ENCODE results near the gene PHF11. TPM values are rescaled to one million over a fixed set of nuclear protein-coding genes. Genes with fewer than 3 reads are reported as not detected.
A peak's percentile ranks its signal among the peaks of the same experiment; 100 is the strongest.
"Not testable (repeated sequence)": the region's sequence is repeated elsewhere in the genome, so short reads cannot be mapped to it uniquely, and the experiment has no call there.

Gene PHF11
- total RNA-seq = 4.7 TPM

DNA sequence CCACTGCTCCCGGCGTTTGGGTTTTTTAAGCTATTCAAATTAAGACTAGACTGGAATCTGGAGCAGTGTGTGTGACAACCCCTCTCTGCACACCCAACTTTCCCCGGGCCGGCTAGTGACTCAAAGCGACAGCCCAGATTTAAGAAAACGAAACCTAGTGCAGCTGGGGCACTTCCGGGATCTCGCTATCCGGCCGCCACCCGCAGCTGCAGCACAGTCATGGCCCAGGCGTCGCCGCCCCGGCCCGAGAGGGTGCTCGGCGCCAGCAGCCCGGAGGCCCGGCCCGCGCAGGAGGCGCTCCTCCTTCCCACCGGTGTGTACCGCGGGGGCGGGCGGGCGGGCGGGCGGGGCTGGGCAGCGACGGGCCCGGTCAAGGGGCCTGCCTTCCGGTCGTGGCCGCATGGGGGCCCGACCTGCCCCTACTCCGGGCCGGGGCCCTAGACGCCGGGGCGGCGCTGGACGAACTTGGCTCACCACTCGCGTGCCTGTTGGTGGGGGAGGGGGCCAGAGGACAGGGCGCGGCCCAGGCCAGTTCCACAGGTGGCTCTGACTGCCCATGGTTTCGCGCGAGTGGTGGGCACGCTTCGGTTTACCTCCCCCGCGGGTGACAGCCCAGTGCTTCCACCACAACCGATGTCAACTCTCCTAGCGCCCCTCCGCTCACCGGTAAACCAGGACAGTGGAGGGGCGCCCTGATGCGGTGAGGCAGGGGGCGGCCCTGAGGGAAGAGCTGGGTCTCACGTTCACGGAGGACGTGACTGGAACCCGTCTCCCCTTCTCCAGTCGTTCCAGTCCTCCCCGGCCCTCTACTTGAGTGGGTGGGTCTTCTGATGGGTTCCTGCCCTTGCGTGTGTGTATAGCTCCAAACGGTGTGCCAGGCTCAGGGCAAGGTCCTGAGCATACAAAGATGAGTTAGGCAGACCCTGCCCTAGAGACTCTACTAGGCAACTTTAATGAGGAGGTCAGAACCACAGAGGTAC, at the start of gene PHF11:
Gene PHF11 (plus strand): TSS at position 171 of the 980 bp plus-strand sequence. CDS start 49 bp downstream, at position 220.
- DNase-seq = peak; percentile 59

DNA sequence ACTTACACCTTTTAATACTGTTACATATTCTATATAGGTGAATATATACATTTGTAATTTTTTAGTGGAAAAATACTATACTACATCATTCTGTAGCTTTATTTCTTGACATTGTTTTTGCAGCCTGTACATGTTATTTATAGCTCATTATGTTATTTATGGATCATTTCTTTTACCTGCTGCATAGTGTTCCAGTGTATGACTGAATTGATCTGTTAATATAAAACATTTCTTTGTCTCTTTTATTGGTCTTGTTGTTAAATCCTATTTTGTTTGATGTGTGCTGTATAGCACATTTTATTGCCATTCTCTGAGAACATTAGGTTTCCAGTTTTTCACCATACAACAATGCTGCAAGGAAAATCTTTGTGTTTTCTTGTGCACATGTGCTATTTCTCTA, 49.3 kb upstream of the PHF11 start:
- no peak for DNase-seq

DNA sequence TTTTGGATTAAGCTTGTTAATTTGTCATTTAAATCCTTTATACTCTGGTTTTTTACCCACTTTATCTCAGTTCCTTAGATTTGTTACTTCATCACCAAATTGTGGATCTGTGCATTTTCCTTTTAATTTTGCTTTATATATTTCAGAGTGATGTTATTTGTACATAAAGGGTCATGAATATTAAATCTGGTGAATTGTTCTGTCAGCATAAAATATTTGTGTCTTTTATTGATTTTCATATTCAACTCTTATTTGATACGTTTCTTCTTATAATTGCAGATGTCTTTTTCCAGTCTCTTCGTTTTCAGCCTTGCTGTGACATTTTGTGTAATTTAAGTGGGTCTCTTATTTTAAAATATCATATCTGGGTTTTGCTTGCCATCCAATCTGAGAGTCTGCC, 47.0 kb upstream of the PHF11 start:
- DNase-seq = no peak

DNA sequence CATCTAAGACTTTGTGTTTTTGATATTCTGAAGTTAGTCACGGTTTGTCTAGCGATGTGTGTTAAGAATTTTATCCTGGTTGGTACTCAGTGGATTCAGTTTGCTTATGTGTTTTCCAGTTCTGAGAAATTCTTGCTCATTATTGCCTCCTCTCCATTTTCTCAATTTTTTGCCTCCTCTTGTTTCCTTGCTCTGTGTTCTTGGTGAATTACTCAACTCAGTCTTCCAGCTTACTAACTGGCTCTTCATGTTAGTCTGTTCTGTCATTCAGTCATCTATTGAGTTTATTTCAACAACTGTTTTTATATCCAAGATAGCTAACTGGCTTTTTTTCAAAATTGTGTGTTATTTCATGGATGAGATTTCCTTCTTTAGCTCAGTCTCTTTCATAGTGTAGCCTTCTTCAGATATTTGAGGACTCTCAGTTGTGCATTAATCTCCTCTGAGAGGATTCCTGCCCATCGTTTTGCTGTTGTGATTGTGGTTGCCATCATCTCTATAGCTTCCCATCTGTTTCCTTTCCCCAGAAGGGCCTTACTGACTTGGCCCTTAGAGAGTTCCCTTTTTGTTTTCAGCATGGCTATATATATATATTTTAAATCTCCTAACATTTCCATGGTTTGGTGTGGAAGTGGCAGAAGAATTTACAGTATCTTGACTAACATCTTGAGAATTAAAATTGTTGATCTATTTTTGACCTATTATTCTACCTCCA, 45.5 kb upstream of the PHF11 start:
- DNase-seq = no peak

- DNase-seq = no peak
Observed at GRCh38 chr13:49452725-49453457, 42.9 kb upstream of the PHF11 start.

- DNase-seq = no peak
Observed at GRCh38 chr13:49453465-49453864, 42.3 kb upstream of the PHF11 start.

DNA sequence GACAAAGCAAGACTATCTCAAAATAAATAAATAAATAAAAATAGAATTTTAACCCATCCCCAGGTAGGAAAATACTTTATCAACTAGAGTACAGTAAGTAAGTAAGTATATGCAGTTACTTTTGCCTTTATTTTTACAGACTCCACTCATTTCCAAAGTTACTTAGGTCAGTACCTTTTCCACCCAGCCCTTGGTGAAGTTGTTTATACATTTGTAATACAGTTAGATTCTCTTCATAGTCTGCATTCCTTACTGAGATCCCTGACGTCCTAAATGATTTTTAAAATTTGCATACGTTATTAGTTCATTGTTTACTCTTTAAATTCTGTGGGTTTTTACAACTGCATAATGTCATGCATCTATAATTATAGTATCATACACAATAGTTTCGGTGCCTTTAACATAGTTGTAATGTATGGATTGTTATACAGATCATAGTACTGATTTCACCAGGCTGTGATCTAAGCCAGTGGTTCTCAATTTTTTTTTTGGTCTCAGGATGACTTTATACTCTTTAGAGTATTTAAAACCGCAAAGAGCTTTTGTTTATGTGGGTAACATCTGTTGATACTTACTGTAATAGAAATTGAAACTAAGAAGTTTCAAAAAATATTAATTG, 41.3 kb upstream of the PHF11 start:
- DNase-seq = no peak

DNA sequence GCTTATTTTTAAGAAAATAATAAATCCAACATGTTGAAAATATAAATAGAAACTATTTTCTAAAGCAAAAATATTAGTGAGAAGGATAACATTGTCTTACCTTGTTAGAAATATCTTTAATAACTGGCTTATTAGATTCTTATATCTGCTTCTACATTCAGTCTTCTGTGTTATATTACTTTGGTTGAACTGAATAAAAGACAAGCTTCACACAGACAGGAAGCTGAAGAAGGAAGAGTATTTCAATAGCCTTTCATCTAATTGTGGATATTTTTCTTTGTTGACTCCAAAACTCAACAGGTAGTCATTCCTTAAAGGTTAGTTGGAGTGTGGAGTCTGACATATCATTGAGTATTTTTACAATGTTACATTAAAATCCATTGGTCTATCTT, 40.8 kb upstream of the PHF11 start:
- no peak for DNase-seq

DNA sequence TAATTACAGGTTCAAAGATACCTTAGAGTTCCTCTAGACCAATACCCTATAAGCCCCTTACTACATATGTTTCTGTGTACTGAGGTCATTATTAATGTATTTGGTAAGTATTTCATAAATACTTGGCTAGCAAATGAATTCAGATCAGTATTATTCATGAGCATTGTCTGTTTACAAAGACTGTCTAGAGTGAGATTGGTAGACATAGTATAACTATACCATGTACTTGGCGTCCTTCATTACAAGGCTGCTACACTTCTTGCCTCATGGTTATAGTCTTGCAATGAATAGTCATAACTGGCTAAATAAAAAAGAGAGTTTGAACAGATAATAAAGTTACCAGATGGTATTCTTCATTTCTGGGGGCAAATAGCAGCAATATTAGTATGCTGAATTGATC, 39.6 kb upstream of the PHF11 start:
- DNase-seq = no peak

DNA sequence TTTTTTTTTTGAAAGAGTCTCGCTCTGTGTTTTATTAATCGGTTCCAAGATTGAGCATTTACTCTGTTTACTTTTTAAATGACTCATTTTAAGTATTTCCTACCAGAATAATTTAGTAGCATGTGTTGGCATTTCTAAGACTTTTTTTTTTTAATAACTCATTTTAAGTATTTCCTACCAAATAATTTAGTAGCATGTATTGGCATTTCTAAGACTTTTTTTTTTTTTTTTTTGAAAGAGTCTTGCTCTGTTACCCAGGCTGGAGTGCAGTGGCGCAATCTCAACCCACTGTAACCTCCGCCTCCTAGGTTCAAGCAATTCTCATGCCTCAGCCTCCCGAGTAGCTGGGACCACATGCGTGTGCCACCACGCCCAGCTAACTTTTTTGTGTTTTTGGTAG, 38.5 kb upstream of the PHF11 start:
- no peak for DNase-seq

DNA sequence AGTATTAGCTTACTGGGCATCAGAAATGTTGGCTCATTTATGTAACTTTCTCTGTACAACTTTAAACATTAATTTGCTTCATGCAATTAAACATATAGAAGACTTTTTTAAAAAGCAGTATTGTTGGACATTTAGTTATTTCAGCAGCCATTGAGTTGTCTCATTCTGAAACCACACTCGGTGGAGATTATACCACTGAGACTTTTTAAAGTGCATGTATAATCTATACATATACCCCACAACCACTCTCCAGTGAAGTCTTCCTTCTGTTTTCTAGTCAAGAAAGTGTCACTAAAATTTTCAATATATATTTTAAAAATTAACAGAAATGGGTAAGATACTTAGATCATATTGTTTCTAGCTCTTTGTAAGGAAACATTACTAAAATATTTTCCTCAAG, 36.2 kb upstream of the PHF11 start:
- no peak for DNase-seq

- DNase-seq = no peak
Observed at GRCh38 chr13:49464085-49464484, 31.7 kb upstream of the PHF11 start.

DNA sequence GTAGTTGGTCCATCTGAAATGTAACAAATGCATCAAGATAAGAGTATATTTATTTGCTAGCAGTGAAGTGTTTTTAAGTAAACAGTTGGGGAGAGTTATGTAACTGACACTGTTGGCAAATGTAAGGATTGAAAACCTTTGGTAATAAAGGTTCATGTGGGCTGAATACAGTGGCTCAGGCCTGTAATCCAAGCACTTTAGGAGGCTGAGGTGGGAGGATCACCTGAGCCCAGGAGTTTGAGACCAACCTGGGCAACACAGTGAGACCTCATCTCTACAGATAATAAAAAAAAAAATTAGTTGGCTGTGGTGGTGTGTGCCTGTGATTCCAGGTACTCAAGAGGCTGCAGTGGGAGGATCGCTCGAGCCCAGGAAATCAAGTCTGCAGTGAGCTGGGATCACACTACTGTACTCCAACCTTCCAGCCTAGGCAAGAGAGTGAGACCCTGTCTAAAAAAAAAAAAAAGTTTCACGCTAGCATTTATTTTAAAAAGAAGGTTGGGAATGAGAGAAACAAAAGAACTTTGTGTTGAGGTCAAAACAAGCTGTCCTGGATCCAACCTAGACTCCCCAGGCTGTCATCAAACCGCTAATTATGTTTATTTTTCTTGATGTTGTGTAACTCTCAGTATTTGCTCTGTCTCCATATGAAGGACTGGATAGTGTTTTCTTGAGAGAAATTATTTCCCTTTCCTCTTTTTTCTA, 31.0 kb upstream of the PHF11 start:
- no peak for DNase-seq

- DNase-seq = no peak
Observed at GRCh38 chr13:49466292-49466838, 29.4 kb upstream of the PHF11 start.

DNA sequence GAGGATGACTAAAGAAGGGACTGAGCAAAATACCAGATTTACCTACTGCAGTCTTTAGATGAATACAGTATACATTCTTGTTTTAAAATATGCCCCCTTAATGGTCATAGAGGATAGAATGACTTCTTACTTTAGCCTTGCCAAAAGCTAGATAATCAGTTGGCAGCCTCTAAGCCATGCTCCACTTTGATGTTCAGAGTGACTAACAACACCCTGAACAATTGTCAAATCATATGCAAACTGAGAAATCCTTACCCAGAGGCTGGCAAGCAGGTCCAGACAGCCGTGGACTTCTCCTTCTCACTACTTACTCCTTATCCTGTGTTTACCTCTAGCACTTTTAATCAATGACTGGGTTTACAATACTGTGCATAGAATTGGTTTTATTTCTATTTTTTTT, 23.6 kb upstream of the PHF11 start:
- no peak for DNase-seq

- no peak for DNase-seq
Observed at GRCh38 chr13:49476529-49476928, 19.2 kb upstream of the PHF11 start.

DNA sequence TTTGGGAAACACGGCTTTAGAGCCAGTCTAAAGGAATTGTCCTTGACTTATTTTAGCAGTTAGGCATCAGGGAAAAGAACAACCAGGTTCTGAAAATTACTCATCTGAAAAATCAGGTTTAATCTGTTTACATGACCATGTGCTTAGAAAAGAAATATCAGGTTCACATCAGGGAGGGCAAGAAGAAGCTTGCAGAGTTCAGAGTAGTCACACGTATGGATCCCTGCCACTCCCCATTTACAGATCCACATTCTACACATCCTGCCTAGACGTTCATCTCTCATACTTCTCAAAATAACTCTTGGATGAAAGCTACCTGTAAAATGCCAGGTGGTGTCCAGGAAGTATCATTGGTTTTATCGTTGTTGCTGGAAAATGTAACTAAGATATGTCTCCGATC, 14.0 kb upstream of the PHF11 start:
- no peak for DNase-seq

- DNase-seq = no peak
Observed at GRCh38 chr13:49488563-49488962, 7.2 kb upstream of the PHF11 start.

DNA sequence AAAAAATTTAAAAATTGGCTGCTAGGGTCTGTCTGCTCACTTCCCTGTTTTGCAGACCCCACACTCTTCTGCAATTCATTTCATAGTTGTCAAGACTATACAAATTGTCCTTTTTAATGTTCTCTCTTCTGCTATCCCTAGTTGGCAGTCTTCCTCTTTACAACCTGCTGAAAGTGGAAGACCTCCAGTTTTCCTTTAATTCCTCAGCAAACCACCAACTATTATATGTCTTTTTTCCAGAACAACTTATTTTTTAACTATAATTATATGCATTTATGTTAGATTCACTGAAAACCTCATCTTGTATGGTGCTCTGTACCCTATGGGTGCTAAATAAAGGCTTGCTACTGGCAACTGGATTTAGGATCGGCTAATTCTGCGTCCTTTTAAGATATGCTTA, 1.1 kb upstream of the PHF11 start:
- no peak for DNase-seq

- DNase-seq = not testable (repeated sequence)
Observed at GRCh38 chr13:49496837-49497236, 1.1 kb downstream of the PHF11 start.

DNA sequence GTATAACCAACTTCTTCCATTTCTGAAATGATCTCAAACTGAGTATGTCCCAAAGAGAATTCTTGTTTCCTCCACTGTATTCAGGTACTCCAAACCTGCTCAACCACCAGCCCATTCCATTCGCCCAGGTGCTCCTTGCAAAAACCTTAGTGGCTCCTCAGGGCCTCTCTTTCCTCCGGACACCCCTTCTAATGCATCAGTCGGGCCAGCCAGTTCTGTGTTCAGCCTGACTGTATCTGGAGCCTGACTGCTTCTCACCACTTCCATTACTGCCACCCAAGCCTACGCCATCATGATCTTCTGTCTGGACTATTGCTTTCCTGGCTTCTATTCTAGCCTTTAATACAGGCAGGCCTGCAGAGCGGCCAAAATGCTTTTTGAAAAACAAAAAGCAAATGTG, 1.5 kb downstream of the PHF11 start:
- DNase-seq = no peak

Data from occipital lobe (tissue), 2 donors.